SK-N-SH treated with all-trans-retinoic acid at 6 μM for 48 hours (cell line): ENCODE data around the gene DPP6.

Experiments used
- ATAC-seq: fragments of 200-7000 bp; cut with Tn5 transposase; 3 replicates; pipeline ENCODE4 v1.9.1; 2020; ENCODE audit warnings: mild to moderate bottlenecking, moderate library complexity
- ARNTL ChIP-seq: fragments of 450-650 bp; formaldehyde crosslinking; IDR thresholded peaks from 2 replicates; pipeline ENCODE4 v1.5.0; 2020; ENCODE audit warnings: low read depth, mild to moderate bottlenecking, moderate library complexity, borderline replicate concordance
- CREB5 ChIP-seq: fragments of 250-450 bp; sonication (Bioruptor Pico); IDR thresholded peaks from 2 replicates; pipeline ENCODE4 v1.5.1; 2020; ENCODE audit warnings: low read depth, mild to moderate bottlenecking, moderate library complexity
- CSDC2 ChIP-seq: fragments of 250-450 bp; sonication (Bioruptor Pico); IDR thresholded peaks from 2 replicates; pipeline ENCODE4 v1.5.0; 2020; ENCODE audit warnings: mild to moderate bottlenecking, moderate library complexity
- CSRNP3 ChIP-seq: fragments of 250-450 bp; sonication (Bioruptor Pico); IDR thresholded peaks from 2 replicates; pipeline ENCODE4 v1.5.1; 2021; ENCODE audit warnings: mild to moderate bottlenecking, moderate library complexity
- GLIS3 ChIP-seq: fragments of 250-450 bp; sonication (Bioruptor Pico); IDR thresholded peaks from 2 replicates; pipeline ENCODE4 v1.5.0; 2020; ENCODE audit warnings: mild to moderate bottlenecking, moderate library complexity
- OSR1 ChIP-seq: fragments of 250-450 bp; sonication (Bioruptor Pico); IDR thresholded peaks from 2 replicates; pipeline ENCODE4 v1.8.0; 2022; ENCODE audit warnings: moderate library complexity, mild to moderate bottlenecking, inconsistent platforms
- PATZ1 ChIP-seq: fragments of 250-450 bp; sonication (Bioruptor Pico); IDR thresholded peaks from 2 replicates; pipeline ENCODE4 v1.8.0; 2020; ENCODE audit warnings: mild to moderate bottlenecking, moderate library complexity, borderline replicate concordance
- PPARA ChIP-seq: fragments of 250-450 bp; sonication (Bioruptor Pico); IDR thresholded peaks from 2 replicates; pipeline ENCODE4 v1.5.0; 2020; ENCODE audit warnings: mild to moderate bottlenecking, borderline replicate concordance
- RARB ChIP-seq: fragments of 250-450 bp; sonication (Bioruptor Pico); IDR thresholded peaks from 2 replicates; pipeline ENCODE4 v1.8.0; 2021; ENCODE audit warnings: mild to moderate bottlenecking, moderate library complexity
- SNAI2 ChIP-seq: fragments of 250-450 bp; sonication (Bioruptor Pico); IDR thresholded peaks from 2 replicates; pipeline ENCODE4 v1.5.0; 2020; ENCODE audit warnings: mild to moderate bottlenecking, moderate library complexity
- TCF4 ChIP-seq: fragments of 250-450 bp; sonication (Bioruptor Pico); IDR thresholded peaks from 2 replicates; pipeline ENCODE4 v1.8.0; 2021; ENCODE audit warnings: mild to moderate bottlenecking, moderate library complexity, borderline replicate concordance
- TOX ChIP-seq: fragments of 250-450 bp; sonication (Bioruptor Pico); IDR thresholded peaks from 2 replicates; pipeline ENCODE4 v1.8.0; 2021; ENCODE audit warnings: mild to moderate bottlenecking, moderate library complexity, borderline replicate concordance
- TSHZ2 ChIP-seq: fragments of 250-450 bp; sonication (Bioruptor Pico); IDR thresholded peaks from 2 replicates; pipeline ENCODE4 v1.5.0; 2020; ENCODE audit warnings: mild to moderate bottlenecking, moderate library complexity
- ZC3H10 ChIP-seq: fragments of 250-450 bp; sonication (Bioruptor Pico); IDR thresholded peaks from 2 replicates; pipeline ENCODE4 v1.5.1; 2021; ENCODE audit warnings: mild to moderate bottlenecking, moderate library complexity
- ZFP3 ChIP-seq: fragments of 250-450 bp; sonication (Bioruptor Pico); IDR thresholded peaks from 2 replicates; pipeline ENCODE4 v1.5.0; 2020; ENCODE audit warnings: mild to moderate bottlenecking, moderate library complexity
- ZFP30 ChIP-seq: fragments of 450-650 bp; formaldehyde crosslinking; IDR thresholded peaks from 2 replicates; pipeline ENCODE4 v1.5.0; 2022; ENCODE audit warnings: mild to moderate bottlenecking, moderate library complexity
- ZNF565 ChIP-seq: fragments of 450-650 bp; formaldehyde crosslinking; conservative IDR thresholded peaks from 2 replicates; pipeline ENCODE4 v1.5.0; 2020; ENCODE audit warnings: low read depth, mild to moderate bottlenecking, moderate library complexity
- ZNF70 ChIP-seq: fragments of 450-650 bp; formaldehyde crosslinking; IDR thresholded peaks from 2 replicates; pipeline ENCODE4 v1.5.0; 2020; ENCODE audit warnings: mild to moderate bottlenecking, moderate library complexity
- ZNF8 ChIP-seq: fragments of 450-650 bp; formaldehyde crosslinking; IDR thresholded peaks from 2 replicates; pipeline ENCODE4 v1.5.0; 2020; ENCODE audit warnings: mild to moderate bottlenecking, moderate library complexity

DPP6 gene

GRCh38 chr7:154651501-154651900 is 599.3 kb downstream of the DPP6 start:
- no peak for ATAC-seq

GRCh38 chr7:154652564-154652963 is 600.4 kb downstream of the DPP6 start:
- no peak for ATAC-seq
- no peak for TF ChIP-seq ZFP3 (CRISPR knock-in tag)
- TF ChIP-seq TCF4 (CRISPR knock-in tag) = no peak
- no peak for TF ChIP-seq TSHZ2
- TF ChIP-seq ZNF8 = no peak
- TF ChIP-seq ZFP30 (CRISPR knock-in tag) = no peak
- no peak for TF ChIP-seq PPARA (CRISPR knock-in tag)
- no peak for TF ChIP-seq RARB (CRISPR knock-in tag)
- no peak for TF ChIP-seq GLIS3 (CRISPR knock-in tag)

More at GRCh38 chr7:154651501-154651900, 599.3 kb downstream of the DPP6 start:
- no peak for TF ChIP-seq ZNF8
- TF ChIP-seq PPARA (CRISPR knock-in tag) = no peak

GRCh38 chr7:154653281-154653680 is 601.1 kb downstream of the DPP6 start:
- ATAC-seq = no peak
- no peak for TF ChIP-seq ARNTL (CRISPR knock-in tag)
- no peak for TF ChIP-seq ZNF70
- TF ChIP-seq TOX (CRISPR knock-in tag) = no peak
- no peak for TF ChIP-seq ZC3H10 (CRISPR knock-in tag)
- no peak for TF ChIP-seq ZNF8
- no peak for TF ChIP-seq ZFP3 (CRISPR knock-in tag)
- no peak for TF ChIP-seq GLIS3 (CRISPR knock-in tag)
- no peak for TF ChIP-seq SNAI2 (CRISPR knock-in tag)
- TF ChIP-seq CSRNP3 (CRISPR knock-in tag) = no peak
- TF ChIP-seq CSDC2 (CRISPR knock-in tag) = no peak
- no peak for TF ChIP-seq CREB5 (CRISPR knock-in tag)
- TF ChIP-seq ZFP30 (CRISPR knock-in tag) = no peak
- TF ChIP-seq TCF4 (CRISPR knock-in tag) = no peak
- no peak for TF ChIP-seq ZNF565 (CRISPR knock-in tag)
- TF ChIP-seq OSR1 (CRISPR knock-in tag) = no peak
- TF ChIP-seq, all 23 proteins: peak for 0

- no peak for ATAC-seq
- TF ChIP-seq CREB5 (CRISPR knock-in tag) (no peak), PATZ1 (CRISPR knock-in tag) (no peak)
Observed at GRCh38 chr7:154656618-154657017, 604.4 kb downstream of the DPP6 start.
